DND-41 (cell line): ENCODE measurements around the gene MARS1.

Experiments used
- ATAC-seq: fragments of 200-7000 bp; cut with Tn5 transposase; 3 replicates; pipeline ENCODE4 v1.9.1; 2021; ENCODE audit warnings: low read depth; ENCODE audit not compliant: insufficient read depth
- DNase-seq: peaks from one replicate; pipeline ENCODE4 v3.0.0-alpha.2; 2020
- H2AFZ ChIP-seq: 2 replicates; pipeline ENCODE4 v1.6.0; 2012; ENCODE audit warnings: low read depth, low read length
- H3K27ac ChIP-seq: 2 replicates; pipeline ENCODE4 v1.5.1; 2012; ENCODE audit warnings: low read length, inconsistent platforms
- H3K27me3 ChIP-seq: fragments of 200-600 bp; sonication (generic); 2 replicates; pipeline ENCODE4 v1.6.0; 2012; ENCODE audit warnings: low read length, mild to moderate bottlenecking, inconsistent platforms; ENCODE audit not compliant: insufficient read depth, poor library complexity
- H3K36me3 ChIP-seq: 2 replicates; pipeline ENCODE4 v1.5.1; 2012; ENCODE audit warnings: low read length, inconsistent platforms; ENCODE audit not compliant: insufficient read depth
- H3K4me1 ChIP-seq: 2 replicates; pipeline ENCODE4 v1.5.1; 2012; ENCODE audit warnings: mild to moderate bottlenecking, low read length; ENCODE audit not compliant: insufficient read depth
- H3K4me2 ChIP-seq: 2 replicates; pipeline ENCODE4 v1.6.0; 2012; ENCODE audit warnings: mild to moderate bottlenecking, moderate library complexity, low read length, inconsistent platforms; ENCODE audit not compliant: insufficient read depth
- H3K4me3 ChIP-seq, 2 experiments: fragments of 200-600 bp in 1 of 2; shearing (Covaris generic) in 1 of 2; 2 replicates each; pipeline ENCODE4 v1.5.1; 2012 to 2016; ENCODE audit warnings: inconsistent platforms in 2 of 2, low read length in 2 of 2, mild to moderate bottlenecking in 2 of 2, low read depth in 1 of 2, moderate library complexity in 1 of 2
- H3K79me2 ChIP-seq: 2 replicates; pipeline ENCODE4 v1.6.0; 2012; ENCODE audit warnings: low read length, inconsistent platforms; ENCODE audit not compliant: insufficient read depth
- H3K9ac ChIP-seq: 2 replicates; pipeline ENCODE4 v1.6.0; 2012; ENCODE audit warnings: low read depth, mild to moderate bottlenecking, inconsistent platforms, low read length, moderate library complexity
- H3K9me3 ChIP-seq: 2 replicates; pipeline ENCODE4 v1.5.1; 2012; ENCODE audit warnings: low read length, moderate library complexity, mild to moderate bottlenecking, inconsistent platforms; ENCODE audit not compliant: insufficient read depth, severe bottlenecking
- H4K20me1 ChIP-seq: 2 replicates; pipeline ENCODE4 v1.6.0; 2012; ENCODE audit warnings: low read length; ENCODE audit not compliant: insufficient read depth
- CTCF ChIP-seq: IDR thresholded peaks from 2 replicates; pipeline ENCODE4 v1.5.1; 2012; ENCODE audit warnings: borderline replicate concordance, low read length, moderate library complexity, mild to moderate bottlenecking; ENCODE audit not compliant: poor library complexity, severe bottlenecking; ENCODE audit errors: extremely low read depth
- EZH2 ChIP-seq: IDR thresholded peaks from 3 replicates; pipeline ENCODE4 v1.6.1; 2012; ENCODE audit warnings: borderline replicate concordance, low read depth, mild to moderate bottlenecking, moderate library complexity, low read length, inconsistent platforms; ENCODE audit not compliant: severe bottlenecking

MARS1 gene

GRCh38 chr12:57474430-57474829, 13.4 kb upstream of the MARS1 start:
- H3K4me3 ChIP-seq = no peak overlapping the region
- DNase-seq (no peak), ATAC-seq (no peak)
- H3K36me3 ChIP-seq = peaks cover 16% of the 10 kb centered on the region
- H3K27me3 ChIP-seq = no peaks in the 10 kb centered on the region
- H2AFZ ChIP-seq = no peak overlapping the region
- peaks cover 14% of the 10 kb centered on the region for H3K79me2 ChIP-seq
- no peak overlapping the region for H3K27ac ChIP-seq
- no peak overlapping the region for H3K9ac ChIP-seq
- no peak overlapping the region for H3K4me2 ChIP-seq
- TF ChIP-seq CTCF (no peak), EZH2 (no peak)
- H3K4me1 ChIP-seq = peaks cover 31% of the 10 kb centered on the region
- H3K9me3 ChIP-seq = no peaks in the 10 kb centered on the region
- no peaks in the 10 kb centered on the region for H4K20me1 ChIP-seq

GRCh38 chr12:57474862-57475261, 13.0 kb upstream of the MARS1 start:
- Histone ChIP-seq H3K36me3 (peaks cover 15% of the 10 kb centered on the region), H4K20me1 (no peaks in the 10 kb centered on the region), H3K9ac (no peak overlapping the region), H3K27me3 (no peaks in the 10 kb centered on the region), H3K4me1 (peaks cover 31% of the 10 kb centered on the region), H2AFZ (no peak overlapping the region), H3K27ac (no peak overlapping the region), H3K79me2 (peaks cover 14% of the 10 kb centered on the region), H3K4me3 (no peak overlapping the region), H3K4me2 (no peak overlapping the region), H3K9me3 (no peaks in the 10 kb centered on the region)
- DNase-seq (no peak), ATAC-seq (no peak)
- TF ChIP-seq EZH2 (no peak), CTCF (no peak)

DNA sequence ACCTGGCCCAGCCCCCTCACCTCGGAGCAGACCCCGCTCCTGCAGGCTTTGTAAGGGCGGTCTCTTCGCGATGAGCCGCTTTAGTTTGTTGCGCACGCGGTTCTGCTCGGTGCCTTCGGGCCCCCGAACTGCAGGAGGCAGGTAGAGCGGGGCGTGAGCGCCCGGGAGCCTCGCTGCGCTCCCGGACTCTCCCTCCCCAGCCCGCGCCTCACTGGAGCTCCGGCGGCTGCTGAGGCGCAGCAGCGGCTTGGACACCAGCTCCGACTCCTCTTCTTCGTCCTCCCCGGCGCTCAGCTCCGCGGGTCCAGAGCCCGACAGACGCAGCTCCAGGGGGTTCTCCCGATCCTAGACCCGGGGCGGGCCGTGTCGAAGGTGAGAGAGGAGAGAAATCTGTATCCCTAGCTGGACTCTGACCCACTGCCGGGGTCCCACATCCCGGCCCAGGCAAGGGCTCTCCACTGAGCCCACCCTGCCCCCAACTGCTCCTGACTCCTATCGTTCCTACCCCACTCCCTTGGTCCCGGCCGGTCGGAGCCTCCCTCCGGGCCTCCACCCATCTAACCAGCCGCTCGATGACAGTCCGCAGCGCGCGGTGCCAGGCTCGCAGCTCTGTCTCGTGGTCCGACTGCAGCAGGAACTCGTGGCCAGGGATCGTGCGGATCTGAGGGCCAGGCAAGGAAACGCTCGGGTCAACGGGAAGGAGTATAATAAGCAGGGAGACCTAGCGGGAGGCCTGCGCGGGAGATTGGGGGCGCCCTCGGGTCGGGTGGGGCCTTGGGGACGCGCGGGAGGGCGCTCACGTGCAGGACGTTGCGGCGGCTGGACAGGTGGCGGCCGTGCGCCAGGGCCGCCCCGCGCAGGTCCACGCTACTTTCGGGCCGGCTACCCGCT, 12.4 kb upstream of the MARS1 start:
- Histone ChIP-seq H4K20me1 (no peaks in the 10 kb centered on the region), H3K4me1 (peaks cover 31% of the 10 kb centered on the region), H3K9me3 (no peaks in the 10 kb centered on the region), H3K4me2 (peak overlapping the region; percentile 90), H2AFZ (no peak overlapping the region), H3K9ac (no peak overlapping the region; the same call in 1 of the 2 replicates), H3K4me3 (no peak overlapping the region), H3K36me3 (peaks cover 15% of the 10 kb centered on the region), H3K27me3 (no peaks in the 10 kb centered on the region), H3K27ac (no peak overlapping the region), H3K79me2 (peaks cover 14% of the 10 kb centered on the region)
- TF ChIP-seq CTCF = no peak
- no peak for TF ChIP-seq EZH2
- ATAC-seq = no peak
- no peak for DNase-seq
